Fibroblast of pulmonary artery (primary cell): ENCODE results near the gene FHIT.

Experiments used
- DNase-seq: peaks from one replicate; pipeline ENCODE4 v3.0.0-alpha.2; 2010; ENCODE audit warnings: low read depth
- H3K4me3 ChIP-seq: replicated peaks from 2 replicates; pipeline ENCODE4 v1.5.1; 2011; ENCODE audit warnings: low read depth, mild to moderate bottlenecking, control low read depth, low read length, moderate library complexity
- TF ChIP-seq, protein P1 (sequence below): IDR thresholded peaks from 2 replicates; pipeline ENCODE4 v1.5.1; 2011; ENCODE audit warnings: mild to moderate bottlenecking, control low read depth, low read length, inconsistent platforms; ENCODE audit errors: missing control alignments

Gene FHIT

DNA sequence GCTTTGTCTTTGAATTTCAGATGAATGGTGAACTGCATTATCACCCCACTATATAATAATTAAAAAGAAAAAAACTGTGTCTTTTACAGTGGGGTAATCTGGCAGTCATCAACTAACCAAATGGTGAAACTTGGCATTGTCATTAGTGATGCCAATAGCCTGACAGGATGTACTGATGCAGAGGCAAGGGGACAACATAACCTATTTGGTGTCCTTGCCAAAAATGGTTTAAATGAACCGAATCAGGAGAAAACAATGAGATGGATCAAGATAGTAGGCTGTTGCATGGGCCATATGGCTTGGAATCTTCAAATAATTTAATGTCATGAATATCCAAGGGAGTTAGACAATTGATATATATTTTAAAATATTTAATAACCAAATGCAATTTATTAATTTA is 738.7 kb downstream of the FHIT start:
- DNase-seq = no peak
- TF ChIP-seq, protein P1, sequence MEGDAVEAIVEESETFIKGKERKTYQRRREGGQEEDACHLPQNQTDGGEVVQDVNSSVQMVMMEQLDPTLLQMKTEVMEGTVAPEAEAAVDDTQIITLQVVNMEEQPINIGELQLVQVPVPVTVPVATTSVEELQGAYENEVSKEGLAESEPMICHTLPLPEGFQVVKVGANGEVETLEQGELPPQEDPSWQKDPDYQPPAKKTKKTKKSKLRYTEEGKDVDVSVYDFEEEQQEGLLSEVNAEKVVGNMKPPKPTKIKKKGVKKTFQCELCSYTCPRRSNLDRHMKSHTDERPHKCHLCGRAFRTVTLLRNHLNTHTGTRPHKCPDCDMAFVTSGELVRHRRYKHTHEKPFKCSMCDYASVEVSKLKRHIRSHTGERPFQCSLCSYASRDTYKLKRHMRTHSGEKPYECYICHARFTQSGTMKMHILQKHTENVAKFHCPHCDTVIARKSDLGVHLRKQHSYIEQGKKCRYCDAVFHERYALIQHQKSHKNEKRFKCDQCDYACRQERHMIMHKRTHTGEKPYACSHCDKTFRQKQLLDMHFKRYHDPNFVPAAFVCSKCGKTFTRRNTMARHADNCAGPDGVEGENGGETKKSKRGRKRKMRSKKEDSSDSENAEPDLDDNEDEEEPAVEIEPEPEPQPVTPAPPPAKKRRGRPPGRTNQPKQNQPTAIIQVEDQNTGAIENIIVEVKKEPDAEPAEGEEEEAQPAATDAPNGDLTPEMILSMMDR = no peak
- H3K4me3 ChIP-seq = no peak overlapping the region

DNA sequence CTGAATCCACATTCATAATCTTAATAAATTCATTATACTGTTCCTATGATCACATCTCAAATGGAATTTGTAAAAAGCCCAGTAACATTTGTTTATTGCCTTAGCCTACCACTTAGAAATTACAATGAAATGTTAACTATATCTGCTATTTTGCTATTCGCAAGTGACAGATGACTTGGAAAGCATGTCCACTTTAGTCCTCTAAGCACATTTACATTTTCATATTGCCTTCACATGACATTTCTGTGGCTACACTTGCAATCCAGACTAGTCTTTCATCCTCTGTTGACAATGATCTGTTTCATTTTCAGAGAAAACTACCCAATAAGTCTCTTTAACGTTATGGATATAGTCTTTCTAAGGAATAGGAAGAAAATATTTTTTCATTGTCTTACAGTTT is 741.8 kb downstream of the FHIT start:
- TF ChIP-seq, protein P1 = no peak
- no peak for DNase-seq
- no peak overlapping the region for H3K4me3 ChIP-seq

GRCh38 chr3:60504827-60505457 is 746.3 kb downstream of the FHIT start:
- H3K4me3 ChIP-seq = no peak overlapping the region
- TF ChIP-seq, protein P1 = no peak
- DNase-seq = no peak

- H3K4me3 ChIP-seq = no peak overlapping the region
- no peak for DNase-seq
- TF ChIP-seq, protein P1 = no peak
These were observed 749.9 kb downstream of the FHIT start for GRCh38 chr3:60501314-60501713.

GRCh38 chr3:60497902-60498301 is 753.4 kb downstream of the FHIT start:
- DNase-seq = no peak
- H3K4me3 ChIP-seq = no peak overlapping the region
- TF ChIP-seq, protein P1 = no peak

- DNase-seq = no peak
- H3K4me3 ChIP-seq = no peak overlapping the region
- TF ChIP-seq, protein P1 = no peak
These were observed 760.3 kb downstream of the FHIT start for GRCh38 chr3:60490992-60491391.

DNA sequence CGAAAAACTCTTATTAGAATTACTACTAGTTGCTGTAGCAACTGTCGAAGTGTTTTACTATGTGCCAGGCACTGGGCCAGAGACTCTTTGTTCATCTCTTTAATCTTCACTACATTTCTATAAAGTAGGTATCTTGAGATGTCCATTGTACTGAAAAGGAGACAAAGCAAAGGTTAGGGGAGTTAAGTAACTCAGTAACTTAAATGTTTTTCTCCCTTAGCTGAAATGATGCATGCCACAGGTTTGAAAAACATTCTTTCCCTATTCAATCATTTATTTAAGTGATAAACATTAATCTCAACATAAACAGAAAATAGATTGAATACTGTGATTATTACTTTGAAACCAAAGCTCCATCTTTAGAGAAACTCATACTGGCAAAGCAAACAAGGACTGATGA is 776.2 kb downstream of the FHIT start:
- no peak for DNase-seq
- TF ChIP-seq, protein P1 = no peak
- no peak overlapping the region for H3K4me3 ChIP-seq
